Sciatic nerve (tissue), 2 donors: ENCODE measurements around the gene MCM3AP. TPM values are rescaled to one million over a fixed set of nuclear protein-coding genes. Genes with fewer than 3 reads are reported as not detected.
A peak's percentile ranks its signal among the peaks of the same experiment; 100 is the strongest.
"Not testable (repeated sequence)": the region's sequence is repeated elsewhere in the genome, so short reads cannot be mapped to it uniquely, and the experiment has no call there.

Source experiments
- ATAC-seq: fragments of 200-7000 bp; cut with Tn5 transposase; one replicate; pipeline ENCODE4 v1.9.1; 2020; ENCODE audit warnings: mild to moderate bottlenecking, moderate library complexity
- DNase-seq: peaks from one replicate; pipeline ENCODE4 v3.0.0-alpha.2; 2020; ENCODE audit warnings: low spot score
- intact Hi-C: fragments of 100-400 bp; cut with DNase I; formaldehyde crosslinking; loops from one replicate; pipeline ENCODE4 v1.14.2; 2022
- total RNA-seq: library from RNA; stranded (reverse); fragmentation: NEBNext Ultra II Directional; extraction: Animal tissue kit (Norgen Biotek cat#: 25700); gene quantifications from one replicate; pipeline ENCODE4 v1.2.1, GENCODE V29; 2021
- donor health status: DM: no; HTN: no; CAD: no.
- donor health status: DM: no; HTN: no; CAD: no.

The MCM3AP gene
- total RNA-seq, 1 donor from 2014 or later, result 103 TPM

- intact Hi-C loops, result no loop called here
- DNase-seq (no peak), ATAC-seq (no peak)
Observed at GRCh38 chr21:46250146-46250725, 35.2 kb downstream of the MCM3AP start.

DNA sequence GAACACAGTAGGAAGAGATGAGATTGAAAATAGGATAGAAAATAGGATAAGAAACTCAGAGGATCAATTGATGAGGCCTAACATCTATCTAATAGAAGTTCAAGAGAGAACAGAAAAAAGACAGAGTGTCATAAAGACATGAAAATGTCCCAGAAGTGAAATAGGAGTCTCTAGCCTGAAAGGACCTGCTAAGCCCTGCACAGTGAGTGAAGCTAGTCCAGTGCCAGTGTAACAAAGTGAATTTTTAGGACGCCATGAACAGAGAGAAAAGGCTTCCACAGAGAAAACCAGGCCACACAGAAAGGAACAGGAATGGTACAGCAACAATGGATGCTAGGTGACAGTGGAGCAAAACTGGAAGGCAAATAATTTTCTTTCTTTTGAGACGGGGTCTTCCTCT is 36.6 kb downstream of the MCM3AP start:
- no peak for DNase-seq
- ATAC-seq, result no peak
- intact Hi-C loops, result no loop called here

GRCh38 chr21:46248422-46248782 is 37.0 kb downstream of the MCM3AP start:
- DNase-seq, result no peak
- intact Hi-C loops, result no loop called here
- no peak for ATAC-seq

GRCh38 chr21:46247699-46248421 is 37.6 kb downstream of the MCM3AP start:
- DNase-seq (no peak), ATAC-seq (no peak)
- intact Hi-C loops, result no loop called here

DNA sequence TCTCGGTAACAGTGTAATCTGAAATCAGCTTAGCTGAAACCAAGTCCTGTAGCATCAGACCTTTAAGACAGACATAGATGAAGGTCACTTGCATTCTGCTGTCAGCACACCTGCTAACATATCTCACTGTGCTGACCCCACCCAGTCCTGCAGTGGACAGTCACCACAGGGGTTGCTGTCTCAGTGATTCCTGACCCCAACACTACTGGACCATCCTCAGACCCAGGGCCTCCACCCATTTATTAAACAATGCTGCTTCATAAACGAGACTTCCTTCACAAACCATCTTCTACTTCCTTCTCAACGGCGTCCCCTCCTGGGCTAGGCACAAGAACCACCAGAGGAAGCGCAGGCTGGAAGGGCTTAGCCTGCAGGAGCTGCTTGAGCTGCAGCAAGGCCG is 39.1 kb downstream of the MCM3AP start:
- intact Hi-C loops, result no loop called here
- DNase-seq, result no peak
- no peak for ATAC-seq

GRCh38 chr21:46245213-46245915 is 40.0 kb downstream of the MCM3AP start:
- intact Hi-C loops, result no loop called here
- ATAC-seq (no peak), DNase-seq (no peak)

GRCh38 chr21:46244602-46245001 is 40.8 kb downstream of the MCM3AP start:
- intact Hi-C loops, result no loop called here
- DNase-seq (no peak), ATAC-seq (no peak)

GRCh38 chr21:46243960-46244361 is 41.5 kb downstream of the MCM3AP start:
- intact Hi-C loops, result no loop called here
- DNase-seq (no peak), ATAC-seq (no peak)

DNA sequence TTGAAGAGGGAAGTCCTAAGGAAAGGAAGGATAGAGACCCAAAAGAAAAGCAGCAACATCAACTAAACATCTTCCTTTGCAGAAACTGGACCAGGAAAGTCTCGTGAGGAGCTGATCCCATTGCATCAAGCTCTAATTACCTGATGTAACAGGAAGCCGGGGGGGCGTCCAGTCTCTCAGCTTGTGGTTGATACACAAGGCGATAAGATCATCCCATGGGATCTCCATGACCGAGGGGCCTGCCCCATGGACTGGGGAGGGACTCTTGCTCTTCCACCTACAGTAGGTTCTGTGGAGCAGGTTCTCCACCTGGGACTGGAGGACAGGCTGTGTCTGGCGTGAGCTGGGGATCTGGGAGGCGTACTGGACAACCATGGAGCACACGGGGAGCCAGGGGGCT is 42.1 kb downstream of the MCM3AP start:
- no peak for DNase-seq
- intact Hi-C loops, result no loop called here

GRCh38 chr21:46241577-46241976 is 43.8 kb downstream of the MCM3AP start:
- intact Hi-C loops, ATAC-seq, DNase-seq: not testable (repeated sequence)

More for the DNA sequence above, 42.1 kb downstream of the MCM3AP start:
- no peak for ATAC-seq

DNA sequence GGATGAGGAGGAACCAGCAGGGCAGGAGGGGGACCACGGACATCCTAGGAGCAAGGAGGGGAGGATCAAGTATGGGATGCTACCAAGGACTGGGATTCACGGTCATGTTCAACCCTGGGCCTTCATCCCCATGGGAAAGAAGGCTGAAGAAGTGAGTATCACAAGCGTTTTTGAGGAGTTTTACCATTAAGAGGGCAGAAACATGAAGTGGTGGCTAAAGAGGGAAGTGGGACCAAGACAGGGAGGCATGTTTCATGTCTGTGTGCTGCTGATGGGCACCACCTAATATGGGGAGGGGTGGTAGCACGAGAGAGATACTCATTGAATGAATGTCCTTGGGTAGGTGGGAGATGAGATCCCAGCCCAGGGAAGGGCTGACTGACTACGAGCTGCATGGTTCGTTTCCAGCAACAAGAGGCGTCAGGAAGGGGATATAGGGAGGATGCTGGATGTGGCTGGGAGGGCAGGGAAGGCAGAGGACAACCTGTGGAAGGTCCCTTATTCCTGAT is 45.5 kb downstream of the MCM3AP start:
- intact Hi-C loops, result no loop called here
- no peak for DNase-seq
- no peak for ATAC-seq

GRCh38 chr21:46237474-46237873 is 47.9 kb downstream of the MCM3AP start:
- ATAC-seq (no peak), DNase-seq (no peak)
- intact Hi-C loops, result no loop called here

- intact Hi-C loops, result no loop called here
- DNase-seq (no peak), ATAC-seq (no peak)
Observed at GRCh38 chr21:46234436-46234950, 50.9 kb downstream of the MCM3AP start.

DNA sequence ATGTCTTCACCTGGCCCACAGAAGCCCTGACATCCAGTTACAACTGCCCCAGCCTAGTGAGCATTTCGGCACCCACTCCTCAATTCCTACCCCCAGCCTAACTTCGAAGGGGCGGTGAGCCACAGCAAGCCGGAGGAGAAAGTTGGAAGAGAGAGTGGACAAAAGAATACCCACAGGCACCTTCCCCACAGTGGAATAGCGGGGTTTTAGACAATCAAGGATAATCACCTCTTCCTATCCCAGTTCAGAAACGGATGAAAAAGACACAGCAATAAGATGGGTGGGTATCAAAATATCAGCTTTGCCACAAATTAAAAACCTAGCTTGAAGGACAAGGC is 55.5 kb downstream of the MCM3AP start:
- DNase-seq, result no peak
- ATAC-seq, result no peak
- intact Hi-C loops, result no loop called here

DNA sequence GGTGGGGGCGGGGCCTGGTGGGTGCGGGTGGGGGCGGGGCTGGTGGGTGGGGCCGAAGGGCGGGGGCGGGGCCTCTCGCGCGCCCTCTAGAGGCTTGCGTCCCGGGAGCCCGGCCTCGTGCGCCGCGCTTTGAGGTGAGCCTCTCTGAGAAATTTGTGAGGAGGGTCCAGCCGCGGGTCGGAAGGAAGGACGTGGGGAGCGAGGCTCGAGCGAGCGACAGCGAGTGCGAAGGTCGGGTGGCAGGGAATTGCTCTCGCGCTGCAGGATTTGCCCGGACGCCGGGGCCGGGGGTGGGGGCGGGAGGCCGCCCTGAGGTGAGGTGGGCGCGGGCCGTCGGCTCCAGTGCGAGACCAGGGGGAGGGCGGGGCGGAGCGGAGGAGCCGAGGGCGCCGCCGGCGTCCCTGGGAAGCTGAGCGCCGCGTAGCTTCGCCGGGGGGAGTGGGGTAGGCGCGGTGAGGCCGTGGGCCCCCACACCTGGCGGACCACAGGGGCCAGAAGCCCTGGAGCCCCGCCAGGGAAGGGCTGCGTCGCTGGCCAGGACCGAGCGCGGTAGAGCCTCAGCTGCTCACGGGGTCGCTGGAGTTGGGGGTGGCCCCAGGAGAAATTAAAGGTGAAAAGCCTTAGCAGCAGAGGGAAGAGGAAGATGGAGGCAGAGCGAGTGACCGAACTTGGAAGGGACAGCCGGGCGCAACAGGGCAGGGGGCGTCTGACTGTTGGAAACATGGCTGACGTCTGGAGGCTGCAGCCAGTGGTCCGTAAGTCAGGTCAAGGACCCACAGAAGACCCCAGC is 56.1 kb downstream of the MCM3AP start:
- intact Hi-C loops, result no loop called here
- DNase-seq, result peak; percentile 78
- ATAC-seq, result peak; percentile 7

DNA sequence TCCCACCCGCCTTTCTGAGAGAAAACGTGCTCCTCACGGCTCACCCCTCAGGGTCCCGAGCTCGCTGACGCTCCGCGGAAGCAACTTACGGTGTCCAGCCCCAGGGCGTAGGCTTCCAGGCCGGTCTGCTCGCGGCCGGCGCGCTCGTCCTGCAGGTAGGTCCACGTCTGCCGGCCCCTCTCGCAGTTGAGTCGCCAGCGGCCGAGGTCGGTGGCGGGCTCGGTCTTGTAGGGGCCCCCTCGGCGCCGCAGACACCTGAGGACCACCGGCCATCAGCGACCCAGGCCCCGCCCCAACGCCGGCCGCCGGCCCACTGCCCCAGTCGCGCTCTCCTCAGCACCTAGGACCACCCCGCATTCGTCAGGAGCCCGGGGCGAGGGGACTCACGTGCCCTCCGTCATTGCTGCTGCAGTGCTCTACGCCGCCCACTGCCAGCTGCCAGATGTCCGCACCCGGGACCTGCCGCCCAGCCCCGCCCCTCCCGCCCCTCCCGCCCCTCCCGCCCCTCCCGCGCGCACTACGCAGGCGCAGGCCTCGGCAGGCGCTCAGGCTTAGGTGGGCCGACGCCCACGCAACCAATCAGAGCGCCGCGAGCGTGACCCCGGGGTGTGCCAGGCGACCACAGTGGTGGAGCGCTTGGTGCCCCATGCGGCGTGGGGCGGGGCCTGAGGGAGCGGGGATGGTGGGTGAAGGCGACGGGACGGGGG is 56.9 kb downstream of the MCM3AP start, which contains the start of gene LSS:
Gene LSS, minus strand, starts transcription at position 430 of the 707 bp plus-strand sequence. Its CDS starts 29 bp downstream, at position 401.
- intact Hi-C loops, result no loop called here
- DNase-seq (peak; percentile 99), ATAC-seq (peak; percentile 95)

DNA sequence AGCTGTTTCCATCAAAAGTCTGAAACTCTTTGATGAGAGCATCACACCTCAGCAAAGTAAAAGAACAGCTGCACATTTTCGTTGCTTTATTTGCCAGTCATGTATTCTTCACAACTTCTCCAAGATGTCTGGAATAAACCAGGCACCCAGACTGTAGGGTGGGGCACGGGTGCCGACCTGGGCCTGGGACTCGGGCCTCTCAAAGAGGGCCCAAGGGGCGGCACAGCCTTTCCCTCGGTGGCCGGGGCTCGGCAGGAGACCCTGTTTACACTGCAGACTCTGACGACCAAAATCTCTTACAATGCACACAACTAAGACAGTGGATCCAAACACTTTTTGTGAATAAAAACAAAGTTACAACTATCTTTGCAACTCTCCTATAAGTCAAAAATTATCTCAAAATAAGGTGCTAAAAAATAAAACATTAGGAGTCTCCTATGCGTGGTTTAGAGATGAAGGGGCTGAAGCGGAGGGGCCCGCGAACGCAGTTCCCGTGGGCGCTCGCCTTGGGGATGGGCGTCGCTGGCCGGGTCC is 57.5 kb downstream of the MCM3AP start:
- intact Hi-C loops, result no loop called here
- ATAC-seq (no peak), DNase-seq (no peak)

DNA sequence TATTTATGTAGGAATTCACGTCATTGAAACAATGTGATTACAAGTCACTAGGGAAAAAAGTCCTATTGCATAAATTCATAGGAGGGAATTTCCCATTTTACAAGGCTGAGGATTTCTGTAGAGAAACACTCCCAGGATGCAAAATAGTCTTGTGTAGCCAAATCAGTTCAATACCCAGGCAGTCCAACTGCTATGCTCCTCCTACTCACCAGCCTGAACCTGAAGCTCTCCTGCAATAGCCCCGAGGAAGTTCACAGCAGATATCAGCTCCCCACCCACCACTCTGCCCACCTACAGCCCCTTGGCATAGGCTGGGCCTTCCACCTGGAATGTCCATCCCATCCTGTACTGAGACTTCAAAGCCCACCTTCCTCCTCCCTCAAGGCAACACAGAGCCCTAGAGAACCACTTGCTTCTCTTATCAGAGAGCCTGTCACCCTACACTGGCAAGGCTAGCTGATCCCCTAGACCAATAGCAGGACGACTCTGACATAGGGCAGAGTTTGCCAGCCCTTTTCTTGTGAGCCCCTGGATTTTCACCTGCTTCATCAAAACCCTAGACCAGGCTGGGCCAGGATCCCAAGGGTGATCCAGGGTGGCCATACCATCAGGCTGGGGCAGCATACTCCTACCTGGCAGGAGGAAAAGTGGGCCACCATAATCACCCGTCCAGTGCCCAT is 58.4 kb downstream of the MCM3AP start:
- DNase-seq (no peak), ATAC-seq (no peak)
- intact Hi-C loops, result no loop called here
